ENCODE measurements around the gene DNAI1. TPM values are rescaled to one million over a fixed set of nuclear protein-coding genes. Genes with fewer than 3 reads are reported as not detected.

DNAI1 gene
- total and polyA plus RNA-seq, 8 donors = 0.29 to 11.6 (median 4.8) TPM

GRCh38 chr9:34549407-34549732 is 90.8 kb downstream of the DNAI1 start:
- Histone ChIP-seq H3K36me3 (no peaks in the 10 kb centered on the region), H3K4me3 (no peak overlapping the region), H3K27me3 (peaks cover 0 to 29% of the 10 kb centered on the region in 2 donors), H3K27ac (no peak overlapping the region), H3K4me1 (no peaks in the 10 kb centered on the region), H3K9me3 (no peaks in the 10 kb centered on the region)
- TF ChIP-seq, protein P1, sequence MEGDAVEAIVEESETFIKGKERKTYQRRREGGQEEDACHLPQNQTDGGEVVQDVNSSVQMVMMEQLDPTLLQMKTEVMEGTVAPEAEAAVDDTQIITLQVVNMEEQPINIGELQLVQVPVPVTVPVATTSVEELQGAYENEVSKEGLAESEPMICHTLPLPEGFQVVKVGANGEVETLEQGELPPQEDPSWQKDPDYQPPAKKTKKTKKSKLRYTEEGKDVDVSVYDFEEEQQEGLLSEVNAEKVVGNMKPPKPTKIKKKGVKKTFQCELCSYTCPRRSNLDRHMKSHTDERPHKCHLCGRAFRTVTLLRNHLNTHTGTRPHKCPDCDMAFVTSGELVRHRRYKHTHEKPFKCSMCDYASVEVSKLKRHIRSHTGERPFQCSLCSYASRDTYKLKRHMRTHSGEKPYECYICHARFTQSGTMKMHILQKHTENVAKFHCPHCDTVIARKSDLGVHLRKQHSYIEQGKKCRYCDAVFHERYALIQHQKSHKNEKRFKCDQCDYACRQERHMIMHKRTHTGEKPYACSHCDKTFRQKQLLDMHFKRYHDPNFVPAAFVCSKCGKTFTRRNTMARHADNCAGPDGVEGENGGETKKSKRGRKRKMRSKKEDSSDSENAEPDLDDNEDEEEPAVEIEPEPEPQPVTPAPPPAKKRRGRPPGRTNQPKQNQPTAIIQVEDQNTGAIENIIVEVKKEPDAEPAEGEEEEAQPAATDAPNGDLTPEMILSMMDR (IDR thresholded peaks at IDR 0.05) = no peak
- intact Hi-C loops (cut with DNase I) = loop anchor here in 1 of 2 donors (5.0 kb wide), 1 partner anchor 43 kb away; no protein-coding TSS in a partner anchor
- DNase-seq (peak in 1 of 4 donors; percentile 31), ATAC-seq (no peak)

GRCh38 chr9:34550016-34550680 is 91.5 kb downstream of the DNAI1 start:
- intact Hi-C loops (cut with DNase I) = no loop called here
- Histone ChIP-seq H3K4me1 (no peaks in the 10 kb centered on the region), H3K4me3 (no peak overlapping the region), H3K27me3 (peaks cover 0 to 36% of the 10 kb centered on the region in 2 donors), H3K9me3 (no peaks in the 10 kb centered on the region), H3K36me3 (no peaks in the 10 kb centered on the region), H3K27ac (no peak overlapping the region)
- ATAC-seq = no peak
- TF ChIP-seq, protein P1 (IDR thresholded peaks at IDR 0.05) = no peak
- peak in 2 of 4 donors; percentile 30 to 37 for DNase-seq

DNA sequence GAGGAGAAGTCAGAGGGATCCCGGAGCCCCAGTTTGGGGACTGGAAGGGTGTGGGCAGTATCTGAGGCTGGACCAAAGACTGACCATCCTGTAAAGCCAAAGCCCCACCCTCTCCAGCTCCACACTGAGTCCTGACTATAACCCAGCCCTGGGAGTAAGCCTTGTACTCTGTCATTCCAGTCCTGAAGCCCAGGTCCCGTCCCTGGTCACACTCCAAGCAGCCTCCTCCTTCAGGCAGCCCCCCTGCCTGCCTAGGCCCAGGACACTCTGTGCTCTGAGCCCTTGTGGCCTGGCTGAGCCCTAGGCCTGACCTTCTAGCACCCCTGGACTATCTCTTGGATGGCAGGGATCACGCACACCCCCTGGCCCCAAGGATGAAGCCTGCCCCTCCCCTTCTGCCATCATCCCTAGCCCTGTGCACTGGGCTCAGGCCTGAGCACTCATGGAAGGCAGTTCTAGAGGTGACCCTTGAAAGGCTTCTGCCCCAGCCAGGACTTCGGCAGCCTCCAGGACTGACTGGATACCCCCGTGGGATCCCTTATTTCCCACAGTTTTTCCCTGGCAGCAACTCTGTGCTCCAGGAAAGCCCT is 92.2 kb downstream of the DNAI1 start:
- DNase-seq (peak in 2 of 4 donors; percentile 26 to 41), ATAC-seq (no peak)
- TF ChIP-seq, protein P1 (IDR thresholded peaks at IDR 0.05) = no peak
- no peak overlapping the region for H3K4me3 ChIP-seq
- H3K27ac ChIP-seq = no peak overlapping the region
- intact Hi-C loops (cut with DNase I) = no loop called here
- H3K4me1 ChIP-seq = no peaks in the 10 kb centered on the region
- H3K27me3 ChIP-seq = peaks cover 0 to 41% of the 10 kb centered on the region in 2 donors
- H3K36me3 ChIP-seq = no peaks in the 10 kb centered on the region
- H3K9me3 ChIP-seq = no peaks in the 10 kb centered on the region

DNA sequence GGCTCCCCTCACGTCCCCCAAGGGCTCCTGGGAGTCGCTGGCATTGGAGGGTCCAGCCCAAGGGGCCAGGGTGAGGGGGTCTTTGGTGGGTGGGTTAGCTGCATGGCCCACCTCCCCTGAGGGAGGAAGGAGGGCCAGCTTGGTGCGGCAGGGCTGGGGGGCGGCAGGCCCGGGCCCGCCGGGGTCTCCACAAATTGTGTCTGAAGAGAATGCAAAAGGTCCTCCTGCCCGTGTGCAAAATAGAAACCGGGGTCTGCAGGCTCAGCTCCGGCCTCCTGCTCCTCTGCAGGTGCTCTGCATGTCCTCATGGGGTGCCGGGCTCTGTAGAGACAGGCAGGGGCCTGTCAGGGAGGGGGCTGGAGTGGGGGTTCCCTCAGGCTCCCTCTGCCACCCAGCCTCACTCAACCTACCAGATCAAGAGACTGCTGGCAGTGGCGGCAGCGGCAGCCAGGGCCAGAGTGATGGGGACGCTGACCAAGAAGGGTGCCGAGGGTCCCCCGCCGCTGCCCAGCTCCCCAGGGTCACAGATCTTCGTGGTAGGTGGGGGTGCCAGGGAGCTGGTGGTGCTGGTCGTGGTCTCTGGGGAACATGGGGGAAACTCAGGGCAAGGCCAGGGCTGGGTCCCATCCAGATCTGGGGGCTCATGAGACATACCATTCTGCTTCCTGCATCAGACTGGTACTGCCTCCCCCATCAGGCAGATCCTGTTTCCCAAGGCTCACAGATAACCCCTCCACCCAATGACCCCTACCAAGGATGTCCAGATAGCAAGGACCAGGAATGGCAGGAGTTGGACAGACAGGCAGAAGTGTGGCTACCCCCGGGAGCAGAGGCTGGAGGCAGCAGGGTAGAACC is 93.4 kb downstream of the DNAI1 start:
- H3K27ac ChIP-seq = no peak overlapping the region
- TF ChIP-seq, protein P1 (IDR thresholded peaks at IDR 0.05) = no peak
- no peaks in the 10 kb centered on the region for H3K4me1 ChIP-seq
- DNase-seq (peak in 2 of 4 donors; percentile 15 to 62), ATAC-seq (no peak)
- no peak overlapping the region for H3K4me3 ChIP-seq
- intact Hi-C loops (cut with DNase I) = no loop called here
- H3K36me3 ChIP-seq = no peaks in the 10 kb centered on the region
- peaks cover 0 to 39% of the 10 kb centered on the region in 2 donors for H3K27me3 ChIP-seq
- no peaks in the 10 kb centered on the region for H3K9me3 ChIP-seq

- Histone ChIP-seq H3K27me3 (peaks cover 0 to 39% of the 10 kb centered on the region in 2 donors), H3K36me3 (no peaks in the 10 kb centered on the region), H3K4me3 (no peak overlapping the region), H3K27ac (no peak overlapping the region), H3K9me3 (no peaks in the 10 kb centered on the region), H3K4me1 (no peaks in the 10 kb centered on the region)
- DNase-seq (peak in 2 of 4 donors; percentile 26 to 62), ATAC-seq (no peak)
- TF ChIP-seq, protein P1 (IDR thresholded peaks at IDR 0.05) = no peak
- intact Hi-C loops (cut with DNase I) = no loop called here
These were observed 94.0 kb downstream of the DNAI1 start for GRCh38 chr9:34552606-34552981.
